GM15510 (cell line): Measurements from ENCODE around the gene MAFG.

Experiments used
- POLR2A ChIP-seq: IDR thresholded peaks from 3 replicates; pipeline ENCODE4 v1.6.1; 2011; ENCODE audit warnings: borderline replicate concordance; ENCODE audit not compliant: insufficient read length; ENCODE audit errors: extremely low read depth

The MAFG gene

GRCh38 chr17:81912441-81913309 is 14.9 kb downstream of the MAFG start:
- no peak for TF ChIP-seq POLR2A

GRCh38 chr17:81911969-81912368 is 15.6 kb downstream of the MAFG start:
- TF ChIP-seq POLR2A: no peak

GRCh38 chr17:81911277-81911961 is 16.1 kb downstream of the MAFG start, which contains the start of gene PCYT2:
PCYT2 (minus strand) TSS chr17:81911399; CDS start chr17:81911355, 44 bp downstream.
- TF ChIP-seq POLR2A: peak; percentile 59

GRCh38 chr17:81910840-81911276 is 16.7 kb downstream of the MAFG start:
- TF ChIP-seq POLR2A: no peak

- TF ChIP-seq POLR2A: no peak
These were observed 17.3 kb downstream of the MAFG start for GRCh38 chr17:81909966-81910839.

- no peak for TF ChIP-seq POLR2A
These were observed 18.3 kb downstream of the MAFG start for GRCh38 chr17:81909231-81909630.

GRCh38 chr17:81908793-81909192 is 18.7 kb downstream of the MAFG start:
- TF ChIP-seq POLR2A: no peak

- TF ChIP-seq POLR2A: no peak
These were observed 20.1 kb downstream of the MAFG start for GRCh38 chr17:81907219-81908145.

GRCh38 chr17:81906476-81907218 is 20.9 kb downstream of the MAFG start:
- TF ChIP-seq POLR2A: no peak

GRCh38 chr17:81905993-81906392 is 21.5 kb downstream of the MAFG start:
- no peak for TF ChIP-seq POLR2A

- TF ChIP-seq POLR2A: no peak
These were observed 22.1 kb downstream of the MAFG start for GRCh38 chr17:81905424-81905875.

GRCh38 chr17:81904600-81905423 is 22.7 kb downstream of the MAFG start:
- no peak for TF ChIP-seq POLR2A

- TF ChIP-seq POLR2A: no peak
These were observed 23.5 kb downstream of the MAFG start for GRCh38 chr17:81903896-81904599.
